Loucy (cell line): ENCODE data around the gene DMBX1.
A peak's percentile ranks its signal among the peaks of the same experiment; 100 is the strongest.

Source experiments
- H2AFZ ChIP-seq: fragments of 200-600 bp; sonication (generic); 2 replicates; pipeline ENCODE4 v1.6.0; 2016; ENCODE audit warnings: antibody characterized with exemption, mild to moderate bottlenecking, low read length, moderate library complexity
- H3F3A ChIP-seq: fragments of 200-600 bp; 2 replicates; pipeline ENCODE4 v1.6.0; 2016; ENCODE audit warnings: antibody characterized with exemption, low read depth, mild to moderate bottlenecking
- H3K27me3 ChIP-seq: fragments of 200-600 bp; sonication (generic); 2 replicates; pipeline ENCODE4 v1.6.1; 2014; ENCODE audit warnings: low read length, mild to moderate bottlenecking; ENCODE audit not compliant: insufficient read depth, poor library complexity, severe bottlenecking
- H3K36me3 ChIP-seq: fragments of 200-600 bp; sonication (generic); 2 replicates; pipeline ENCODE4 v1.6.1; 2016; ENCODE audit warnings: low read length; ENCODE audit not compliant: insufficient read depth
- H3K4me1 ChIP-seq: fragments of 200-600 bp; sonication (generic); 2 replicates; pipeline ENCODE4 v1.5.1; 2014; ENCODE audit warnings: low read length, mild to moderate bottlenecking; ENCODE audit not compliant: insufficient read depth, poor library complexity, severe bottlenecking
- H3K4me2 ChIP-seq: fragments of 200-600 bp; sonication (generic); 2 replicates; pipeline ENCODE4 v1.6.0; 2014; ENCODE audit warnings: antibody characterized with exemption, low read length, low read depth, mild to moderate bottlenecking; ENCODE audit not compliant: poor library complexity, severe bottlenecking
- H3K4me3 ChIP-seq: fragments of 200-600 bp; sonication (generic); 2 replicates; pipeline ENCODE4 v1.5.1; 2014; ENCODE audit warnings: low read length, mild to moderate bottlenecking, mixed read lengths; ENCODE audit not compliant: poor library complexity, severe bottlenecking
- H3K79me2 ChIP-seq: fragments of 200-600 bp; sonication (generic); 2 replicates; pipeline ENCODE4 v1.6.1; 2014; ENCODE audit warnings: low read length; ENCODE audit not compliant: insufficient read depth
- H3K9ac ChIP-seq: fragments of 200-600 bp; sonication (generic); 2 replicates; pipeline ENCODE4 v1.6.0; 2014; ENCODE audit warnings: mild to moderate bottlenecking, low read depth, low read length, moderate library complexity; ENCODE audit not compliant: poor library complexity, severe bottlenecking
- H3K9me2 ChIP-seq: fragments of 200-600 bp; sonication (generic); replicated peaks from 2 replicates; pipeline ENCODE4 v1.6.1; 2016; ENCODE audit warnings: low read depth, low read length, mixed read lengths
- H3K9me3 ChIP-seq: fragments of 200-600 bp; sonication (generic); 2 replicates; pipeline ENCODE4 v1.6.1; 2014; ENCODE audit warnings: mild to moderate bottlenecking, antibody characterized with exemption, low read length, low read depth; ENCODE audit not compliant: insufficient read depth
- H4K20me1 ChIP-seq: fragments of 200-600 bp; sonication (generic); 2 replicates; pipeline ENCODE4 v1.6.0; 2014; ENCODE audit warnings: antibody characterized with exemption, low read length, mild to moderate bottlenecking; ENCODE audit not compliant: insufficient read depth, poor library complexity, severe bottlenecking
- CTCF ChIP-seq: fragments of 200-600 bp; sonication (generic); conservative IDR thresholded peaks from 2 replicates; pipeline ENCODE4 v1.5.1; 2014; ENCODE audit warnings: mild to moderate bottlenecking, antibody characterized with exemption, low read length
- EZH2phosphoT487 ChIP-seq: fragments of 200-600 bp; IDR thresholded peaks from 2 replicates; pipeline ENCODE4 v1.6.1; 2018; ENCODE audit warnings: antibody characterized with exemption, mild to moderate bottlenecking, moderate library complexity, borderline replicate concordance

The DMBX1 gene

DNA sequence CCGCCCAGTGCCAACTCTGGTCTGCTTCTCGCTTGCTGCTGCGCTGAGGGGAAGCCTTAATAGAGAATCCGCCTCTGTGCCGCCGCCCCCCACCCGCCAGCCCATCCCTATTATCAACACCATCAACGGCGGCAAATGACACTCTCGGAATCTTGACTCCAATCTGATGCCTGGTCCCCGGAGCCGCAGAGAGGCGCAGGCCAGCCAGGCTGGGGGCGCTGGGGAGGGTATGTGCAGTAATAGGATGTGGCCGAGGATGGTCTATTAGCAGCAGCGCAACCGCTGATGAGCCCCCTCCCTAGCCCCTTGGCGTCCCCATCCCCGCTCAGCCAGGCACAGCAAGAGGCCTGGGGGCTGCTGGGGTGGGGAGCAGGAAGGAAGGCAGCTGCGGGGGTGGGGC, 15.1 kb upstream of the DMBX1 start:
- no peak overlapping the region for H2AFZ ChIP-seq
- H3K9ac ChIP-seq = no peak overlapping the region
- H3K4me3 ChIP-seq = no peak overlapping the region
- no peaks in the 10 kb centered on the region for H3K4me1 ChIP-seq
- TF ChIP-seq CTCF = no peak
- no peak for TF ChIP-seq EZH2phosphoT487
- H3K9me3 ChIP-seq = no peaks in the 10 kb centered on the region
- no peak overlapping the region for H3K4me2 ChIP-seq
- no peaks in the 10 kb centered on the region for H4K20me1 ChIP-seq
- no peaks in the 10 kb centered on the region for H3K79me2 ChIP-seq
- no peaks in the 10 kb centered on the region for H3K27me3 ChIP-seq
- H3K9me2 ChIP-seq = no peaks in the 10 kb centered on the region
- no peaks in the 10 kb centered on the region for H3F3A ChIP-seq
- H3K36me3 ChIP-seq = no peaks in the 10 kb centered on the region

DNA sequence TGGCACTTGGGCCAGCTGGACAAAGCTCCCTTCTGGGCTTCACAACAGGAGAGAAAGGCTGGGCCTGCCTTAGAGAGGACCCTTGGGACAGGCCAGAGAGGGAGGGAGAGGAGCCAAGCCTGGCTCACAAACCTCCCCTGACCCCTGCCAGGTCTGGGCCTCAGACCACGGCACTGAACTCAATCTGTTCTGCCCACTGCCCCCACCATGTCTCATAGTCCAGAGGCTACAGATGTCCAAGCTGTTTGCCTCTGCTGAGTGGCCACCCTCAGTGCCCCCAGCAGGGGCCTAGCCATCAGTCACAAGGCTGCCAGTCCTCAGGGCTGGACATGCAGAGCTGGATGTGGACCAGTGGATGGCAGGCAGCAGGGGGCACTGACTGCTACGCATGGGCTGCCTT, 13.0 kb upstream of the DMBX1 start:
- H3K9ac ChIP-seq = no peak overlapping the region
- no peak overlapping the region for H2AFZ ChIP-seq
- H4K20me1 ChIP-seq = no peaks in the 10 kb centered on the region
- TF ChIP-seq EZH2phosphoT487 = no peak
- TF ChIP-seq CTCF = no peak
- H3K79me2 ChIP-seq = no peaks in the 10 kb centered on the region
- no peaks in the 10 kb centered on the region for H3K9me3 ChIP-seq
- H3F3A ChIP-seq = no peaks in the 10 kb centered on the region
- H3K4me1 ChIP-seq = no peaks in the 10 kb centered on the region
- H3K4me3 ChIP-seq = no peak overlapping the region
- H3K4me2 ChIP-seq = no peak overlapping the region
- no peaks in the 10 kb centered on the region for H3K9me2 ChIP-seq
- H3K27me3 ChIP-seq = no peaks in the 10 kb centered on the region
- no peaks in the 10 kb centered on the region for H3K36me3 ChIP-seq

GRCh38 chr1:46477153-46477929, 12.3 kb upstream of the DMBX1 start:
- H3K9me2 ChIP-seq = no peaks in the 10 kb centered on the region
- H2AFZ ChIP-seq = no peak overlapping the region
- no peaks in the 10 kb centered on the region for H3K9me3 ChIP-seq
- no peaks in the 10 kb centered on the region for H3F3A ChIP-seq
- TF ChIP-seq EZH2phosphoT487 = no peak
- peak; percentile 89 for TF ChIP-seq CTCF
- no peak overlapping the region for H3K9ac ChIP-seq
- no peak overlapping the region for H3K4me3 ChIP-seq
- no peaks in the 10 kb centered on the region for H3K36me3 ChIP-seq
- H4K20me1 ChIP-seq = no peaks in the 10 kb centered on the region
- H3K27me3 ChIP-seq = no peaks in the 10 kb centered on the region
- H3K79me2 ChIP-seq = no peaks in the 10 kb centered on the region
- no peaks in the 10 kb centered on the region for H3K4me1 ChIP-seq
- H3K4me2 ChIP-seq = no peak overlapping the region
